A673 (cell line): ENCODE results near the gene RFX5.

ENCODE experiments used
- EZH2 ChIP-seq: fragments of 200-600 bp; sonication (generic); IDR thresholded peaks from 2 replicates; pipeline ENCODE4 v1.6.1; 2017; ENCODE audit warnings: borderline replicate concordance, low read depth, mild to moderate bottlenecking, mixed read lengths, antibody characterized with exemption, low read length; ENCODE audit not compliant: poor library complexity, severe bottlenecking
- TF ChIP-seq, protein P1 (sequence below): fragments of 300-800, 200-600 bp; sonication (generic); conservative IDR thresholded peaks from 2 replicates; pipeline ENCODE4 v1.5.1; 2017; ENCODE audit warnings: low read depth, mild to moderate bottlenecking, antibody characterized with exemption, low read length, moderate library complexity, mixed read lengths

DNA sequence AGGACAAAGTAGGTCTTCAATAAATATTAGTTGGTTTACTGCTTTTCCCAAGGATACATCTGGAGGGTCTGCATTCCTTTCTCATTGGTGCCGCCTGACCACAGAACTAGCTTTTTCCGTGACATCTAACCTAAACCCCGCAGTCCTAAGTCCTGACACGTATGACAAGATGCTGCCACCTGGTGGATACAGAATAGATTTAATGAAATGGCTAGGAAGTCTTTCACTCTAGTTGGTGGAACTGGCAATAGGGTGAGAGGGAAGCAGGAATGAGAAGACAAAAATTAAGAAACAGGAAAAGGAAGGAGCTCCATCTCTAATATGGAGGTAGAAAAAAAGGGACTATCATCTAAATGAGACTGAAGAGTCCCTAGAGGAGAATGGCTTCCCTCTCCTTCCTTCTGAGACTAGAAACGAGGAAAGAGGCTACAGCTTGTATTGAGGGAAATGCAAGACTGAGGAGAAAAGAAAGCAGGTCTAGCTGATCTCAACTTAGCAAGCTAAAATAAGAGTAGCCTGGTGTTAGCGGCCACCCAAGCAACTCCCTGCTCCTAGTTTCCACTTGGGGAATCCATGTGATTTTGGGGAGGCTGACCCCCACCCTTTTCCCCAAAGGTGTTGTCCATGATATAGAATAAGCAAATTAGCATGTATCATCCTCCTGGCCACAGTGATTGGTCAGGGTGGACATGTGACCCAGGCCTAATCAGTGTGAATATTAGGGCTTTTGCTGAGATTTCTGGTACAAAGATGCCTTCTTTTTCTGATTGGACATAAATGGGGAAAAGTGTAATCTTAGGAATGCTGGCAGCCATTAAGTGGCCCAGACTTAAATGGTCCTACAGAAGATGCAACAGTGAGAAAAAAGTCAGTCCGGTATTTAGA, 5.9 kb downstream of the RFX5 start:
- TF ChIP-seq, protein P1, sequence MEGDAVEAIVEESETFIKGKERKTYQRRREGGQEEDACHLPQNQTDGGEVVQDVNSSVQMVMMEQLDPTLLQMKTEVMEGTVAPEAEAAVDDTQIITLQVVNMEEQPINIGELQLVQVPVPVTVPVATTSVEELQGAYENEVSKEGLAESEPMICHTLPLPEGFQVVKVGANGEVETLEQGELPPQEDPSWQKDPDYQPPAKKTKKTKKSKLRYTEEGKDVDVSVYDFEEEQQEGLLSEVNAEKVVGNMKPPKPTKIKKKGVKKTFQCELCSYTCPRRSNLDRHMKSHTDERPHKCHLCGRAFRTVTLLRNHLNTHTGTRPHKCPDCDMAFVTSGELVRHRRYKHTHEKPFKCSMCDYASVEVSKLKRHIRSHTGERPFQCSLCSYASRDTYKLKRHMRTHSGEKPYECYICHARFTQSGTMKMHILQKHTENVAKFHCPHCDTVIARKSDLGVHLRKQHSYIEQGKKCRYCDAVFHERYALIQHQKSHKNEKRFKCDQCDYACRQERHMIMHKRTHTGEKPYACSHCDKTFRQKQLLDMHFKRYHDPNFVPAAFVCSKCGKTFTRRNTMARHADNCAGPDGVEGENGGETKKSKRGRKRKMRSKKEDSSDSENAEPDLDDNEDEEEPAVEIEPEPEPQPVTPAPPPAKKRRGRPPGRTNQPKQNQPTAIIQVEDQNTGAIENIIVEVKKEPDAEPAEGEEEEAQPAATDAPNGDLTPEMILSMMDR, result peak; percentile 81
- TF ChIP-seq EZH2, result no peak
